GM18909 (cell line): Measurements from ENCODE around the gene TSC22D4.
A peak's percentile ranks its signal among the peaks of the same experiment; 100 is the strongest.
"Not testable (repeated sequence)": the region's sequence is repeated elsewhere in the genome, so short reads cannot be mapped to it uniquely, and the experiment has no call there.

Experiments used
- ATAC-seq: cut with Tn5 transposase; IDR thresholded peaks from one replicate; pipeline ENCODE4 v1.9.1; 2021; ENCODE audit warnings: mild to moderate bottlenecking; ENCODE audit not compliant: unreplicated experiment, poor library complexity

TSC22D4 gene

GRCh38 chr7:100478958-100479660 is at the start of gene TSC22D4:
Gene TSC22D4, minus strand, starts transcription at chr7:100479214. Its CDS starts 1,176 bp downstream, at chr7:100478038.
- peak; percentile 64 for ATAC-seq

GRCh38 chr7:100528108-100528866 is 49.3 kb upstream of the TSC22D4 start:
- not testable (repeated sequence) for ATAC-seq

GRCh38 chr7:100523192-100523591 is 44.2 kb upstream of the TSC22D4 start:
- ATAC-seq: not testable (repeated sequence)

- not testable (repeated sequence) for ATAC-seq
Observed at GRCh38 chr7:100521909-100522593, 43.0 kb upstream of the TSC22D4 start.

GRCh38 chr7:100521076-100521475 is 42.1 kb upstream of the TSC22D4 start:
- ATAC-seq: no peak

- no peak for ATAC-seq
Observed at GRCh38 chr7:100520138-100520537, 41.1 kb upstream of the TSC22D4 start.

GRCh38 chr7:100519580-100519979 is 40.6 kb upstream of the TSC22D4 start:
- ATAC-seq: no peak

GRCh38 chr7:100517305-100517704 is 38.3 kb upstream of the TSC22D4 start:
- ATAC-seq: no peak

GRCh38 chr7:100516135-100516812 is 37.3 kb upstream of the TSC22D4 start:
- peak; percentile 48 for ATAC-seq

GRCh38 chr7:100515072-100515532 is 36.1 kb upstream of the TSC22D4 start:
- ATAC-seq: no peak

- ATAC-seq: no peak
Observed at GRCh38 chr7:100513212-100513810, 34.3 kb upstream of the TSC22D4 start.

- no peak for ATAC-seq
Observed at GRCh38 chr7:100510437-100511239, 31.6 kb upstream of the TSC22D4 start.

- ATAC-seq: no peak
Observed at GRCh38 chr7:100509231-100509630, 30.2 kb upstream of the TSC22D4 start.

GRCh38 chr7:100506356-100506923 is 27.4 kb upstream of the TSC22D4 start:
- no peak for ATAC-seq

GRCh38 chr7:100504887-100505611 is 26.0 kb upstream of the TSC22D4 start:
- no peak for ATAC-seq

GRCh38 chr7:100504031-100504430 is 25.0 kb upstream of the TSC22D4 start:
- not testable (repeated sequence) for ATAC-seq

GRCh38 chr7:100500743-100501142 is 21.7 kb upstream of the TSC22D4 start:
- ATAC-seq: not testable (repeated sequence)

- ATAC-seq: no peak
Observed at GRCh38 chr7:100496509-100496908, 17.5 kb upstream of the TSC22D4 start.
